Mononuclear cell (primary cell): ENCODE data around the gene CPEB2. TPM values are rescaled to one million over a fixed set of nuclear protein-coding genes. Genes with fewer than 3 reads are reported as not detected.

Source experiments
- H3K27me3 ChIP-seq: 2 replicates; pipeline ENCODE4 v1.6.0; 2011; ENCODE audit warnings: low read length, control low read depth; ENCODE audit not compliant: insufficient read depth
- H3K4me1 ChIP-seq: 2 replicates; pipeline ENCODE4 v1.5.1; 2011; ENCODE audit warnings: mild to moderate bottlenecking, low read length, control low read depth; ENCODE audit not compliant: insufficient read depth
- H3K4me3 ChIP-seq: 2 replicates; pipeline ENCODE4 v1.5.1; 2011; ENCODE audit warnings: mild to moderate bottlenecking, low read length, moderate library complexity
- H3K9me3 ChIP-seq: 2 replicates; pipeline ENCODE4 v1.5.1; 2011; ENCODE audit warnings: low read depth, mild to moderate bottlenecking, control low read depth, low read length
- total RNA-seq: library from RNA; depleted of rRNA; stranded (reverse); fragments of >200 nt; gene quantifications from one replicate; pipeline ENCODE4 v1.2.3, GENCODE V29; 2012

The CPEB2 gene
- total RNA-seq = 20.6 TPM

GRCh38 chr4:15001869-15002658 lies at the start of gene CPEB2:
Gene CPEB2 (plus strand): TSS chr4:15002481. CDS start chr4:15002674, 193 bp downstream.
- H3K27me3 ChIP-seq = no peaks in the 10 kb centered on the region
- H3K4me1 ChIP-seq = peaks cover 18% of the 10 kb centered on the region
- H3K9me3 ChIP-seq = no peaks in the 10 kb centered on the region
- peak within 1 kb of the TSS; percentile 90 for H3K4me3 ChIP-seq

- Histone ChIP-seq H3K4me3 (no peak overlapping the region), H3K27me3 (no peaks in the 10 kb centered on the region), H3K4me1 (no peaks in the 10 kb centered on the region), H3K9me3 (no peaks in the 10 kb centered on the region)
These were observed 43.8 kb upstream of the CPEB2 start for GRCh38 chr4:14958436-14958835.

GRCh38 chr4:14961292-14961691 lies 41.0 kb upstream of the CPEB2 start:
- Histone ChIP-seq H3K4me1 (no peaks in the 10 kb centered on the region), H3K9me3 (no peaks in the 10 kb centered on the region), H3K27me3 (no peaks in the 10 kb centered on the region), H3K4me3 (no peak overlapping the region)

GRCh38 chr4:14965071-14965470 lies 37.2 kb upstream of the CPEB2 start:
- no peak overlapping the region for H3K4me3 ChIP-seq
- no peaks in the 10 kb centered on the region for H3K27me3 ChIP-seq
- H3K4me1 ChIP-seq = no peaks in the 10 kb centered on the region
- no peaks in the 10 kb centered on the region for H3K9me3 ChIP-seq

GRCh38 chr4:14967982-14968381 lies 34.3 kb upstream of the CPEB2 start:
- Histone ChIP-seq H3K27me3 (peaks cover 9% of the 10 kb centered on the region), H3K4me1 (no peaks in the 10 kb centered on the region), H3K9me3 (no peaks in the 10 kb centered on the region), H3K4me3 (no peak overlapping the region)

- Histone ChIP-seq H3K9me3 (peaks cover 5% of the 10 kb centered on the region), H3K4me1 (no peaks in the 10 kb centered on the region), H3K4me3 (no peak overlapping the region), H3K27me3 (peaks cover 9% of the 10 kb centered on the region)
These were observed 24.5 kb upstream of the CPEB2 start for GRCh38 chr4:14977830-14978229.

- no peaks in the 10 kb centered on the region for H3K27me3 ChIP-seq
- H3K4me3 ChIP-seq = no peak overlapping the region
- no peaks in the 10 kb centered on the region for H3K4me1 ChIP-seq
- H3K9me3 ChIP-seq = no peaks in the 10 kb centered on the region
These were observed 17.8 kb upstream of the CPEB2 start for GRCh38 chr4:14984448-14984847.

- Histone ChIP-seq H3K4me1 (no peaks in the 10 kb centered on the region), H3K9me3 (no peaks in the 10 kb centered on the region), H3K4me3 (no peak overlapping the region), H3K27me3 (no peaks in the 10 kb centered on the region)
These were observed 17.1 kb upstream of the CPEB2 start for GRCh38 chr4:14985161-14985560.

GRCh38 chr4:14985843-14986242 lies 16.4 kb upstream of the CPEB2 start:
- Histone ChIP-seq H3K4me3 (no peak overlapping the region), H3K4me1 (no peaks in the 10 kb centered on the region), H3K9me3 (no peaks in the 10 kb centered on the region), H3K27me3 (no peaks in the 10 kb centered on the region)

GRCh38 chr4:14987054-14987453 lies 15.2 kb upstream of the CPEB2 start:
- no peaks in the 10 kb centered on the region for H3K27me3 ChIP-seq
- no peak overlapping the region for H3K4me3 ChIP-seq
- H3K9me3 ChIP-seq = no peaks in the 10 kb centered on the region

GRCh38 chr4:14990484-14990883 lies 11.8 kb upstream of the CPEB2 start:
- Histone ChIP-seq H3K4me1 (no peaks in the 10 kb centered on the region), H3K9me3 (no peaks in the 10 kb centered on the region), H3K4me3 (no peak overlapping the region)

More at GRCh38 chr4:14987054-14987453, 15.2 kb upstream of the CPEB2 start:
- no peaks in the 10 kb centered on the region for H3K4me1 ChIP-seq

GRCh38 chr4:14994242-14994641 lies 8.0 kb upstream of the CPEB2 start:
- Histone ChIP-seq H3K9me3 (no peaks in the 10 kb centered on the region), H3K27me3 (no peaks in the 10 kb centered on the region), H3K4me3 (no peak overlapping the region), H3K4me1 (no peaks in the 10 kb centered on the region)

More at GRCh38 chr4:14990484-14990883, 11.8 kb upstream of the CPEB2 start:
- no peaks in the 10 kb centered on the region for H3K27me3 ChIP-seq

- Histone ChIP-seq H3K9me3 (no peaks in the 10 kb centered on the region), H3K4me3 (peak overlapping the region; percentile 90), H3K27me3 (no peaks in the 10 kb centered on the region), H3K4me1 (peaks cover 18% of the 10 kb centered on the region)
These were observed 923 bp upstream of the CPEB2 start for GRCh38 chr4:15001248-15001868.

- Histone ChIP-seq H3K4me3 (peak overlapping the region; percentile 90), H3K27me3 (no peaks in the 10 kb centered on the region), H3K9me3 (no peaks in the 10 kb centered on the region), H3K4me1 (peaks cover 20% of the 10 kb centered on the region)
These were observed 549 bp downstream of the CPEB2 start for GRCh38 chr4:15002659-15003400.

- Histone ChIP-seq H3K27me3 (no peaks in the 10 kb centered on the region), H3K4me1 (peaks cover 20% of the 10 kb centered on the region), H3K9me3 (no peaks in the 10 kb centered on the region), H3K4me3 (peak overlapping the region; percentile 90)
These were observed 1.2 kb downstream of the CPEB2 start for GRCh38 chr4:15003401-15003890.
